Non-pigmented ciliary epithelial cell (primary cell): ENCODE data around the gene CHSY1.
"Not testable (repeated sequence)": the region's sequence is repeated elsewhere in the genome, so short reads cannot be mapped to it uniquely, and the experiment has no call there.

ENCODE experiments used
- DNase-seq: peaks from one replicate; pipeline ENCODE4 v3.0.0-alpha.2; 2010; ENCODE audit warnings: low read depth

Gene CHSY1

GRCh38 chr15:101244036-101244781 lies 7.6 kb downstream of the CHSY1 start:
- DNase-seq = no peak

- no peak for DNase-seq
Observed at GRCh38 chr15:101243420-101243819, 8.4 kb downstream of the CHSY1 start.

- DNase-seq = no peak
Observed at GRCh38 chr15:101242999-101243336, 8.9 kb downstream of the CHSY1 start.

GRCh38 chr15:101242160-101242998 lies 9.5 kb downstream of the CHSY1 start:
- no peak for DNase-seq

DNA sequence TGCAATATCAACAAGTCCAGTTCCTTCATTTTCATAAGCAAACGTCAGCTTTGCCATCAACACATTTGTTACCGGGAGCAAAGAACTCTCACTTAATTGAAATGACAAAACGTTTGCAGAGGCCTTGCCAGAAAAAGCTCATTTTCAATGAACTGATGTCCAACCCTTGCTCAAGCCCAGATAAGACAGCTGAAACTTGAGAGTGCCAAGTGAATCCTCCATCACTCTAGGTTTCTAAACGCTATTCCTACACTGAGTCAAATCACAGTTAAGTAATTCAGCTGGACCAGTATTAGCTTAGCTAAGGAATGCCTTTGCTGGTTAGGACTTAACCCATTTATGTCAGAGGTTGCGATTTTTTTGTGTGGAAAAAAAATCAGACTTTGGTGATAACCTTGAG lies 11.5 kb downstream of the CHSY1 start:
- DNase-seq = no peak

DNA sequence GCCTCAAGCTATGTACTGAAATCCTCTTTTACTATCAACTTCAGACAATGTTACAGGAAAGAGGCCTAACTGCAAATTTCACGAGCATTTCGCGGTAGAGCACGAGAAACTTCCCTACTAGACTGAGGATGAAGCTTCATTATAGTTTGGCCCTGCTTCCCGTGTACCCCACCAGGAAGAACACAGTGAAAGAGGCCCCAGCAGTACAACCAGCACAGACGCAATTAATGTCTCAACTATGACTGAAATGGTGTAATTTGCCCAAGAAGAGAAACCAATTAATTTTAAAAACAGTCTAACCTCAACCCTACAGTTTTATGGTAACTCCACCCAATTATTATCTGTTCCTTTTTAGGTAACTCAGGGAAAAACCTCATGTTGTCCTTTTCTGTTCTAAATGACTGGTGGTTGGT lies 12.1 kb downstream of the CHSY1 start:
- no peak for DNase-seq

- no peak for DNase-seq
Observed at GRCh38 chr15:101237251-101237650, 14.6 kb downstream of the CHSY1 start.

DNA sequence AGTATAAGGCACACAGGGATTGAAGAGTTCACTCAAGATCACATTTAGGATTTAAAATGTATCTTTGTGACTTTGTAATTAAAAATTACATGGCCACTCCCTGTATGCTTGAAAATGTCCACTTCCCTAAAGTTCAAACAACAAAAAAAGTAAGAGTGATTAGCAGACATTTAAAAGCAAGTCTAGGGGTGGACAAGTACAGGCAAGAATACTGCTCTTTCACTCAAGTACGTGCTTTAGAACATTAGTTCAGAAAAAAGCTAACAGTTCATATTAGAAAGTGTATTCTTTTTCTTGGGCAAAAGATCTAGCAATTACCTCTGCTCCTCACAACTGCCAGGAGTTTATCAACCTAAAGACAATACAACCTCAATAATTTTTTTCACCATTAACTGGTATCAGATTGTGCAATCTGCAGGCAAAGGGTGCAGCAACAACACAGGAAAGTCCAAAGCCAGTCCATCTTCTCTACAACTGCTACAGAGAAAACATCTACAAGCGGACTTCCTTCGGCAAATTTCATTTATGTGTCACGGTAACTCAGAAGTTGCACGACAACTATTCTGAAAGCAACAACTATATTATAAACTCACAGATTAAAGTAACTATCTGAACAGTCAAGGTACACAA lies 18.1 kb downstream of the CHSY1 start:
- no peak for DNase-seq

DNA sequence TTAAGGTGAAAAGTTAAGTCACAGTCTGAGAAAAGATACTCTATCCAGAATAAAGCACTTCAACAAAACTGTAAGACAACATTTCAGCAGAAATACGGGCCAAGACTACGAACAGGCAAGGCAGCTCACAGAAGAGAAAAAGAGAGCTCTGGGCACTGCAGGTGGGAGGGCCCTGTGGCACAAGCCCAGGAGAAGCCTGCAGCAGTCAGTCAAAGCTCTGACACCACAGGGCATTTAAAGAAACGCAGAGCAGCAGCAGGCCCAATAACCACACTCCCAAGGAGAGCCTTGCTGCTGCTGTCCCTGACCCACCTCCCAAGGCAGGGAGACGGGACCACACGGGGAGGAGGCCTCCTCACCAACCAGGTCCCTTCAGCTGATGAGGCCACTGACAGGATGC lies 19.2 kb downstream of the CHSY1 start:
- no peak for DNase-seq

DNA sequence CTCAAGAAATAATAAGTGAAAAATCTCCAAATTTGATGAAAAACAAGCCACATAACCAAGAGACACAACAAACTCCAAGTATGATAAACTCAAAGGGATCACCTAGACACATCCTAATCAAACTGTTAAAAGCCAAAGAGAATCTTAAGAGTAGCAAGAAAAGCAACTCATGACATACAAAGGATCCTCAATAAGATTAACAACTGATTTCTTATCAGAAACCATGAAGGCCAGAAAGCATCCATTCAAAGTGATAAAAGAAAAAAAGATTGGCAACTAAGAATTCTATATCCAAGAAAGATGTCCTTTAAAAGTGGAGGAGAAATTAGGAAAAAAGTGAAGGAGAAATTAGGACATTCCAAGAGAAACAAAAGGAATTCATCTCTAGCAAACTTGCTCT lies 23.5 kb downstream of the CHSY1 start:
- no peak for DNase-seq

- DNase-seq = no peak
Observed at GRCh38 chr15:101225658-101226057, 26.2 kb downstream of the CHSY1 start.

DNA sequence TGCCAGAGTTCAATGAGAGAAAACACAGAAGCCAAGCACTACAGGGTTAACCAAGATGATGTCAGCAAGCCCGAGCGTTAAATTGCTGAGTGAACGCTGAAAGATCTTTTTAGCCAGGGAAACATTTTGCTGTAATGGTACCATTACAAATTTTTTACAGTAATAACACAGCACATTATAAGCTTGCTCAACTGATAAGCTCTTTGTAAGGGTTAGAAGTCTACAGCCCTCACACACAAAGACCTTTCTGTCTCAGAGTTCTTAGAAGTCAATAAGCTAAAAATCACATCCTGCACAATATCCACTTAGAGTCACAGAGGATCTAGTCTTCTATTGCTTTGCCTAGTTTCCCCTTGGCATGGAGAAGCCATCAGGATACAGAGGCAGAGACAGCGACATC lies 29.9 kb downstream of the CHSY1 start:
- DNase-seq = no peak

DNA sequence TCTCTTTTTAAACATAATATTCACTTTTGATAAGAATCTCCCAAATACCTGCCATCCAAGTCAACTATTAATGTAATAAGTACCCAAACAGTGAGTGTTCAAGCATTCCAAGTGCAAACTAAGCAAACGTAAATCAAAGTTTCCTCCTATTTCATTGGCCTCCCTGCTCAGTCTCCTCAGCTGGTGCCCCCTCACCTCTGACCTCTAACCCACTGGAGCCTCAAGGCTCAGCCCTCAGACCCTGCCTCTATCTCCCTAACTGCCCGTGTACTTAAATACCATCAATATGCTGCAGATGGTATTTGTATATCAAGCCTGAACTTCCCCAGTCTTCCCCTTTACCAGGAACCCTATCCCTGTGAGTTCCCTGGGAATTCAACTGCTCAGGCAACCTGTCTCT lies 31.8 kb downstream of the CHSY1 start:
- no peak for DNase-seq

DNA sequence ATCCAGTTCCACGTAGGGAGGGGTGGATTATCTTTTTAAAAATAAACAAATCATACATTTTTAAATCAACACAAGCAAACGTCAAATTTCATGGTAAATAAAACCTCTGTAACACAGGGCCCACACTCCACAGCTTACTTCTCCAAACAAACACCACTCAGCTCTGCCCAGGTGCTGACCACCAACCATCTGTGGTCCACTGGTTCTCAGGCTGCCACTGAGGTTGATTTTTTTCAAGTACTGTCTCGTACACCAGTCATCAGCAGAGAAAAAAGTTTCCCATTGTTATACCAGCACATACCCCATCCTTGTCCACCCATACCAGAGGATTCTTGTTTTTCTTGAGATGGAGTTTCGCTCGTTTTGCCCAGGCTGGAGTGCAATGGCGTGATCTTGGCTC lies 32.4 kb downstream of the CHSY1 start:
- no peak for DNase-seq

DNA sequence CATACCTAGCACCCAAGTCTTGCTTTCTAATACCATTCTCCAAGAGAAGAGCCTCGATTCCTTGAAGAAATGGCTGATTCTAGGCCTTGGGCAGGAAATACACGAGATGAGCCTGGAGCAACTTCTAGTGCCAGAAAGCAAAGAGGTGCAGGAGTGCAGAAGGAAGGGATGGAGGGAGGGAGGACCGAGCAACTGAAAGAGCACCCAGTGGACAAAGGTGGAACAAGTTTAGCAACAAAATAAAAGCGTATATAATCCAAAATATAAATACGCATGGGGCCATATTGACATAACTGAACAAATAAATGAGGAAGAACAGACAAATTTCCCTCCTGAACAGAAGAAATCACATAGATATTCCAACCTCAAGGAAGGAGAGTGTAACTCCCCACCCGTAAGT lies 34.4 kb downstream of the CHSY1 start:
- no peak for DNase-seq

GRCh38 chr15:101216100-101216499 lies 35.7 kb downstream of the CHSY1 start:
- no peak for DNase-seq

DNA sequence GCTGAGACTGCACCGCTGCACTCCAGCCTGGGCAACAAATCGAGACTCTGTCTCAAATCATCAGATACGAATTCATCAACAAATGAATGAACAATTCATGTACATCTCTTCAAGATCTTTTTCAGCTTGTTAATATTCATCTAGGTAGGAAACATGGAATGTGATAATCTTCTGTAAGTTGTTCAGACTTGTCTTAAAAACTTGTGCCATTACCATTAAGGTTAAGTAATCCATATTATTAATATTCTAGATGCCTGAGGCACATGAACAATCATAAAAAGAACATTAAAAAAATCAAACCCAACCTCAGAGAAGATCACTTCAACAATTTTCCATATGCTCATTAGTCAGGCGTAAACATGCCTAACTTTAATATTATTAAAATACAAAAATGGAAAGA lies 36.2 kb downstream of the CHSY1 start:
- no peak for DNase-seq

DNA sequence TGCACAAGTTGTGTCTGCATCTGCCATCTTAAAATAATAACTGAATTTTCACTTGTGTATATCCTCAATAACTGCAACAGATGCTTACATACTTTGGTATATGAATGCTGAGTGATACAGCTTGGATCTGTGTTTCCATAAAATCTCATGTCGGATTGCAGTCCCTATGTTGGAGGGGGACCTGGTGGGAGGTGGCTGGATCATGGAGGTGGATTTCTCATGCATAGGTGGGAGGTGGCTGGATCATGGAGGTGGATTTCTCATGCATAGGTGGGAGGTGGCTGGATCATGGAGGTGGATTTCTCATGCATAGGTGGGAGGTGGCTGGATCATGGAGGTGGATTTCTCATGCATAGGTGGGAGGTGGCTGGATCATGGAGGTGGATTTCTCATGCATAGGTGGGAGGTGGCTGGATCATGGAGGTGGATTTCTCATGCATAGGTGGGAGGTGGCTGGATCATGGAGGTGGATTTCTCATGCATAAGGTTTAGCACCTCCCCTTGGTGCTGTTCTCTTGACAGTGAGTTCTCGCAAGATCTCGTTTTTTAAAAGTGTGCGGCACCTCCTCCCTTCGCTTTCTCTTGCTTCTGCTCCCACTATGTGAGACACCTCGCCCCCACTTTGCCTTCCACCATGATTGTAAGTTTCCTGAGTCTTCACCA lies 37.3 kb downstream of the CHSY1 start:
- DNase-seq = not testable (repeated sequence)

DNA sequence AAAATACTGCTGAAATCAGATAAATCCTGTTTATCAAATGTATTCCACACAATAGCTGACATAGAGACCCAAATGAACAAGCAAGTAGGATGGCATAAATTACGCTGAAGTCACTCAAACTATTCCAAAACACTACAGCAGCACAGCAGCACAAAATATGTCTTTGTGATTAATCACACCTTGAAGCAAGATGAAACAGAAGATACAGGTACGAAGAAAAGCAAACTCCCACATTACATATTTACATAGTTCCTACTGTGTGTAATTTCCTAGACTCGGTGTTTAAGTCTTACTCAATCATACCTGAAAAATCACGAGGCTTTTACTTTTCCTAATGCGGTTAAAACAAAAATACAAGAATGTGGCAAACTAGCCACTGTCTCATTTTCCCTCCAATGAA lies 38.3 kb downstream of the CHSY1 start:
- no peak for DNase-seq

DNA sequence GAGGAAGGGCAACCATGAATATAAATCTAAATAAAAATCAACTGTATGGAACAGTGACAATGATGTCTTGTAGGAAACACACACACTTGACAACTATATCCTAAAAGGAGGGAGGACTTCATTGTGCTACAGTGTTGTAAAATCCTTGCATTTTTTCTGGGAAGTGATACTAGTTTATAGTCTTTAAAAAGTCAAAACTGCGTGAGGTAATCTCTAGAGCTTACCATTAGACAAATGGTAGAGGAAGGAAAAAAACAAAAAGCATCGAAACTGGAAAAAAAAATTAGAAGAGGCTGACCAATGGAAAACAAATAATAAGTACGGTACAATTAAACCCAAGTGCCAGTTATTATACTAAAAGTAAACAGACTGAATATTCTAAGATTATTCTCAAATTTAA lies 38.7 kb downstream of the CHSY1 start:
- no peak for DNase-seq

GRCh38 chr15:101211897-101212296 lies 40.0 kb downstream of the CHSY1 start:
- no peak for DNase-seq

GRCh38 chr15:101210466-101210865 lies 41.4 kb downstream of the CHSY1 start:
- no peak for DNase-seq

- DNase-seq = no peak
Observed at GRCh38 chr15:101210058-101210457, 41.8 kb downstream of the CHSY1 start.
